Right atrium auricular region (tissue), 2 donors: ENCODE data around the gene GRM7. TPM values are rescaled to one million over a fixed set of nuclear protein-coding genes. Genes with fewer than 3 reads are reported as not detected.

Experiments used
- DNase-seq: peaks from one replicate; pipeline ENCODE4 v3.0.0-alpha.2; 2019; ENCODE audit warnings: low spot score
- H3K27ac ChIP-seq, 2 donors: fragments of 200-600 bp; sonication (generic); 1 replicate in 1 of 2; 2 replicates in 1 of 2; pipeline ENCODE4 v1.5.1; 2016 to 2019
- H3K27me3 ChIP-seq, 2 donors: fragments of 200-600 bp; sonication (generic); one replicate each; pipeline versions ENCODE4 v1.5.1 to v1.6.0; 2017 to 2019
- H3K36me3 ChIP-seq: fragments of 200-600 bp; sonication (generic); one replicate; pipeline ENCODE4 v1.5.1; 2016
- H3K4me1 ChIP-seq, 2 donors: fragments of 200-600 bp; sonication (generic); one replicate each; pipeline versions ENCODE4 v1.5.1 to v1.6.0; 2017 to 2019
- H3K4me3 ChIP-seq, 2 donors: fragments of 200-600 bp; sonication (generic); 1 replicate in 1 of 2; 2 replicates in 1 of 2; pipeline ENCODE4 v1.5.1; 2017 to 2019; ENCODE audit warnings: mild to moderate bottlenecking in 1 of 2, moderate library complexity in 1 of 2
- H3K9me3 ChIP-seq, 2 donors: fragments of 200-600 bp; sonication (generic); one replicate each; pipeline ENCODE4 v1.5.1; 2019
- CTCF ChIP-seq, 2 donors: fragments of 200-600 bp; sonication (generic); IDR thresholded peaks; one replicate each; pipeline ENCODE4 v1.5.1; 2019; ENCODE audit warnings: antibody characterized with exemption in 2 of 2
- total RNA-seq, 2 donors: library from RNA; depleted of rRNA; stranded (reverse); fragments of >200 nt; gene quantifications; one replicate each; pipeline ENCODE4 v1.1.0, GENCODE V29; 2016

The GRM7 gene
- total RNA-seq, 2 donors from 2014 or later = not detected

- no peaks in the 10 kb centered on the region for H3K9me3 ChIP-seq
- H3K4me1 ChIP-seq = no peaks in the 10 kb centered on the region
- H3K27me3 ChIP-seq = no peaks in the 10 kb centered on the region
- no peak overlapping the region for H3K4me3 ChIP-seq
- no peak overlapping the region for H3K27ac ChIP-seq
- no peak for DNase-seq
- TF ChIP-seq CTCF (IDR thresholded peaks at IDR 0.05) = no peak
- no peaks in the 10 kb centered on the region for H3K36me3 ChIP-seq
Measured at GRCh38 chr3:7621651-7622050, 760.7 kb downstream of the GRM7 start.

DNA sequence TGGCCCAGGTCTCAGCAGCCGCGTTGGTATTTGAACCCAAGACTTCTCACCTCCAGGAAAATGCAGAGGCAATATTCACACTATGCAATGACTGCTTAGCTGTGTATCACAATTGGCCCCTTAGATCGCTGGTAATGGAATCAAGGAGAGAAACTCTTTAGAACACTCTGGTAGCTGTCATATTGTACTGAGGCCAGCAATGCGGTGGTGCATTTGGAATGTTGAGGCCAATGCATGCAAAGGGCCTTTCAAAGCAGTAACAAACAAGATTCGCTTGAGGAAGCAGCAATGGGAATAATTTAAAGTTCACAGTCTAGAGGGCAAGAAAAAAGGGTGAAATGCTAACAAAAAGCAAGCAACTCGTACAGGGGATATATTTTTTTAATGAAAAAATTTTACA lies 764.1 kb downstream of the GRM7 start:
- no peak for DNase-seq
- Histone ChIP-seq H3K36me3 (no peaks in the 10 kb centered on the region), H3K27me3 (no peaks in the 10 kb centered on the region), H3K4me3 (no peak overlapping the region), H3K4me1 (no peaks in the 10 kb centered on the region), H3K9me3 (no peaks in the 10 kb centered on the region), H3K27ac (no peak overlapping the region)
- TF ChIP-seq CTCF (IDR thresholded peaks at IDR 0.05) = no peak

- TF ChIP-seq CTCF (IDR thresholded peaks at IDR 0.05) = no peak
- no peak for DNase-seq
- Histone ChIP-seq H3K36me3 (no peaks in the 10 kb centered on the region), H3K4me3 (no peak overlapping the region), H3K27me3 (no peaks in the 10 kb centered on the region), H3K4me1 (peaks cover 0 to 10% of the 10 kb centered on the region in 2 donors), H3K9me3 (no peaks in the 10 kb centered on the region), H3K27ac (no peak overlapping the region)
Measured at GRCh38 chr3:7630351-7630911, 769.5 kb downstream of the GRM7 start.

GRCh38 chr3:7630925-7631324 lies 770.0 kb downstream of the GRM7 start:
- Histone ChIP-seq H3K4me1 (peaks cover 0 to 10% of the 10 kb centered on the region in 2 donors), H3K36me3 (no peaks in the 10 kb centered on the region), H3K9me3 (no peaks in the 10 kb centered on the region), H3K27me3 (no peaks in the 10 kb centered on the region), H3K27ac (no peak overlapping the region), H3K4me3 (no peak overlapping the region)
- DNase-seq = no peak
- TF ChIP-seq CTCF (IDR thresholded peaks at IDR 0.05) = no peak

GRCh38 chr3:7632305-7632704 lies 771.4 kb downstream of the GRM7 start:
- no peak overlapping the region for H3K4me3 ChIP-seq
- no peaks in the 10 kb centered on the region for H3K9me3 ChIP-seq
- no peaks in the 10 kb centered on the region for H3K27me3 ChIP-seq
- DNase-seq = no peak
- no peak overlapping the region for H3K27ac ChIP-seq
- peaks cover 0 to 10% of the 10 kb centered on the region in 2 donors for H3K4me1 ChIP-seq
- TF ChIP-seq CTCF (IDR thresholded peaks at IDR 0.05) = no peak
- H3K36me3 ChIP-seq = no peaks in the 10 kb centered on the region

- Histone ChIP-seq H3K9me3 (no peaks in the 10 kb centered on the region), H3K4me3 (no peak overlapping the region), H3K36me3 (no peaks in the 10 kb centered on the region), H3K27me3 (no peaks in the 10 kb centered on the region), H3K27ac (no peak overlapping the region), H3K4me1 (no peaks in the 10 kb centered on the region)
- DNase-seq = no peak
- TF ChIP-seq CTCF (IDR thresholded peaks at IDR 0.05) = no peak
Measured at GRCh38 chr3:7637694-7638093, 776.8 kb downstream of the GRM7 start.
